HG03064 (cell line): ENCODE data around the gene HECA.
"Not testable (repeated sequence)": the region's sequence is repeated elsewhere in the genome, so short reads cannot be mapped to it uniquely, and the experiment has no call there.

Experiments
- ATAC-seq: cut with Tn5 transposase; IDR thresholded peaks from one replicate; pipeline ENCODE4 v1.9.1; 2021; ENCODE audit warnings: low read depth; ENCODE audit not compliant: unreplicated experiment

The HECA gene

GRCh38 chr6:139135578-139136545, 982 bp downstream of the HECA start:
- ATAC-seq, result peak; percentile 43

DNA sequence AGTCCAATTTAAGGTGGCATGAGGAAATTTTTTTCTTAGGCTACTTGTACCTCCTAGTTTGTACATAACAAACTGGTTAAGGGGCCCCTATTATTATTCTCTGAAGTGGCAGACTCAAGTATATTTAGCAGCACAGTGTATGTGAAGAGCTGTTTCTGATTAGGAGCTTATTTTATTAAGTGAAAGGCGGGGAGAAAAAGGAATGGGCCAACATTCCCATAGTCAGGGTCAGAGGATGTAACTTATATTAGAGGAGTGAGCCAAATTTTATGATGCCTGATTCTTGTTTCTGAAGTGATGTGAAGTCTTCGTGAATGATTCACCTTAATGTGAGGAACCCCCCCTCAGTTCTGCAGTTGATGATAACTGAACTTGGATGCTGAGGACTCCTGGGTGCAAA, 2.8 kb downstream of the HECA start:
- no peak for ATAC-seq

DNA sequence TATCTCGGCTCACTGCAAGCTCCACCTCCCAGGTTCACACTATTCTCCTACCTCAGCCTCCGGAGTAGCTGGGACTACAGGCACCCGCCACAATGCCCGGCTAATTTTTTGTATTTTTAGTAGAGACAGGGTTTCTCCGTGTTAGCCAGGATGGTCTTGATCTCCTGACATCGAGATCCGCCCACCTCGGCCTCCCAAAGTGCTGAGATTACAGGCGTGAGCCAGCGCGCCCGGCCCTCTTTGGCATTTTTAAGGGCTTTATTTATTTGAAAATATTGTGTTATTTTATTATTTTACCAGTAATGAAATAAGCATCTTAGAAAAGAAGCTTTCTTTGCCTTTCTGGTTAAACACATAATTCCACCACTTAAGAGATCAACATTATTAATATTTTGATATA, 6.0 kb downstream of the HECA start:
- not testable (repeated sequence) for ATAC-seq

DNA sequence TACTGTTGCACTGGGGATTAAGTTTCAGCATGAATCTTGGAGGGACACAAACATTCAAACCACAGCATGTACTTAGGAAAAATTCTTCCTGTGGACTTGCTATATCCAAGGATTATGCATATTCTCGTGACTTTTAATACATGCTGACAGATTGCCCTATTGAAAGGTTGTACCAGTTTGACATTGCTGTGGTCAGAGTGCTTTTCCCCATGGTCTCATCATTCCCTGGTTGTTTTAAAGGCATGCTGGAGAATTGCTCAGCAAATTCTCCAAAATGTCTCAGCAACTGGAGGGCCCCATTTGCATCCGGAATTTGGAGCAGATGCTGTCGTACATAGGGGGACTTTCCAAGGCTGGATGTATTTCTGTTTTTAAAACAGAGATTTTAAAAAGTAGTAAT, 7.4 kb downstream of the HECA start:
- ATAC-seq, result no peak

DNA sequence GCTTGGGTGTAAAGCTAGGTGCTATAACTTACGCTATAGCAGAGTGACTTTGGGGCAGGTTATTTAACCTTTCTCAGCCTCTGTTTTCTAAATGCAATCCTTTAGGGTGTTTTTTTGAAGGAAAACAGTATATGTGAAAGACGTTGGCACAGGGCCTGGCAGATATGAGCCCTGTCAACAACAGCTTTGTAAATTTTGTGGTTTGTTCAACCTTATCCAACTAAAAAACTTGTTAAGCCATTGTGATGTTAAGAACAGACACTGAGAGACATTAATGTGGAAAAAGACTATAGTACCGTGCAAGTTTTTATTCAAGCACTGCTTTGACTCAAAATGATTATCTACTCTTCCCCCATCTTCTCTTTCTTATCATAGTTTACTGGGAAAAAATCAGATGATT, 8.2 kb downstream of the HECA start:
- no peak for ATAC-seq

- ATAC-seq, result no peak
Measured at GRCh38 chr6:139144490-139145085, 9.7 kb downstream of the HECA start.

DNA sequence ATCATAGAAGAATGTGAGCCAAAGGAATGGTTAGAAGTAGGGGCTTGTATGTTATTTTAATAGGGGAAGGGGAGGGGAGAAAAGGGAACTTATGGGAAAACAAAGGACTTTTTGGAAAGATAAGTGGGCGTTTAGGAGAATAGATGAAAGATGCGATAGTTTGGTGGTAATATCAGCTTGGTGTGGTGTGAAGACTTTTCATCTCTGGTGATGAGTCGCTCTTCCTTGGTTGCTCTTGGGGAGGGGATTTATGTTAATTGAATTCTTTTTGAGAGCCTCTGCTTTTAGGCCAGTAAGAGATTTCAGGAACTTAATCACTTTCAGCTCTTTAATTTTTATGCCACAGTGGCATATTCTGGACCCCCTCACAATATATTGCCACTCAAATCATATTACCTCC, 10.8 kb downstream of the HECA start:
- no peak for ATAC-seq

DNA sequence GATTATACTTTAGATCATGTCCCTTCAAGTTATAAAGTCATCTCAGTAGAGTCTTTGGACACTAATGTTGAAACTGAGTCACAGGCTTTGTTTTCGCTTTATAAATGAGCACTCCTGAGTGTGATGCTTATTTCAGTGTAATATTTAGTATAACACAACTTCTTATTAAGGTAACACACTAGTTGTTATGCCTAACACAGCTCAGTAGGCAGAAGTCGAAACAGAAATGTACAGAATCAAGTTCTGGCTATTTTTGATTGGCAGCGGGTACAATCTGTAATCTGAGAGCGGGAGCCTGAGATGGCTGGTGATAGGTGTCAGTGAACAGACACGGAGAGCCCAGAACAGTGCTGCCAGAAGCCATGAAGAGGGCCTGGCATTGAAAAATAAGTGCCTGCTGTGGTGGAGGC, 11.4 kb downstream of the HECA start:
- ATAC-seq, result no peak

- no peak for ATAC-seq
Measured at GRCh38 chr6:139147628-139148027, 12.7 kb downstream of the HECA start.

DNA sequence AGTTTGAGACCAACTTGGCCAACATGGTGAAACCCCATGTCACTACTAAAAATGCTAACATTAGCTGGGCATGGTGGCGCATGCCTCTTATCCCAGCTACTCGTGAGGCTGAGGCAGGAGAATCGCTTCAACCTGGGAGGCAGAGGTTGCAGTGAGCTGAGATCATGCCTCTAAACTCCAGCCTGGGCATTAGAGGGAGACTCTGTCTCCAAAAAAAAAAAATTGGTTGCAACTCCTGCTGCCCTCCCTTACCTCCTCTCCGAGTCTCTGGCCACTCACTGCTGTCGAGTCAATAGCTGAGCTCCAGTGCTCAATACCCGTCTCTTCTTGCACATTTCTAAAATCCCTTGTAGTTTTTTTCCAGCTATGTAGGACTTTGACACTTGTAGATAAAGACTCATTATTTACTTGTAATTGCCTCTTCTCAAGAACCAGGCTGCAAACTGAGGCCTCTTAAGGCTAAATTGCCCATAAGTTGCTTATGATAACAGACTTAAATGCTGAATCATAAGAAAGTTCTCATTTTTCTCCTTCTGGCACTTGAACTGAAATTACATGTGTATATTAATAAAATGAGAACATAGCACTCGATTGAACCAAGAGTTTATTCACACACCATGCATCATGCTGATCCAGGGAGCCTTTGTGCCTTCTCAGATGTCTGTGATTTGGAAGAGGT, 13.8 kb downstream of the HECA start:
- no peak for ATAC-seq

GRCh38 chr6:139149383-139149782, 14.5 kb downstream of the HECA start:
- ATAC-seq, result no peak

DNA sequence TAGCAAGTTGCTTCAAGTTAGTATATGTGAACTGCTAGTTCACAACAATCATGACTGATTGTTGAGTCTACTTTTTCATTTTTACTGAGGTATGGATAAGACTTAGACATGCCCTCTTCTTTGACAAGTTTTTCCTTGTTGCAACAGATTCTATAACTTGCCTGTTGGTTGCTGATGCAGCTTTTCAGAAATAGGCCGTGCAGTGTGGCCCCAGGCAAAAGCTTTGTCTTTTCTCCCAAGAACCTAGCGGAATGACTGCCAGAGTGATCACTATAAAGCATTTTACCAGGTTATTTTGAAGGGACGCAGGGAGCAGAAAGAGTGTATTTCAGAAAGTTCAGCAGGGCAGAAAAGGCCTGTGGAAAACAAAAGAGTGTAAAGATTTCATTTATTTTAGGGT, 16.0 kb downstream of the HECA start:
- ATAC-seq, result no peak

DNA sequence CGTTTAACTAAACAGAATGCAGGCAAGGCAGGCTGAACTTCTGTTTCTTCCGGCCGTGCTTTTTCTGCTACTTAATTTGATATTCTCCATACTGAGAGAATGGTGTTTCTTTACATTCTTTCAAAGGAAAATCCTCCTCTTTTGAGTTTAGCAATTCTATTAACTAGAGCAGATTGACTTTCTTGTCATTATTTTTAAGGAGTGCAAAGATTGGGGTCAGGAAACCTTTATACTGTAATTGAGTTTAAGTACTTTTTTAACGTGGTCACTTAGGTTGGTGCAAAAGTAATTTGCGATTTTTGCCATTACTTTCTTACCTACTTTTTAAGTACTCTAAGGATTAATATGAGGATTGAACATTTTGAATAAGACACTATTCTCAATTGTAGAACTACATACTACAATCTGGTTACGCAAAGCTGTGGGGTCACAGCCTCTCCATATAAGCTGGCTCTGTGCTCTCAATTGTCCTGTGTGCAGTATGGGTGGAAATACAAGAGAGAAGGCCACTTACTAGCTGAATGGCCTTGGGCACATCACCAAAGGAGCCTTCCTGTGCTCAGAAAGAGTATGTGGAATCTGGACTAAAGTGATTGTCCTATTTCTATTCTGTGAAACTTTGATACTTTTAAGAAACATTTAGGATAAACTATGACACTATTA, 16.7 kb downstream of the HECA start:
- no peak for ATAC-seq

GRCh38 chr6:139152088-139152891, 17.4 kb downstream of the HECA start:
- no peak for ATAC-seq

- no peak for ATAC-seq
Measured at GRCh38 chr6:139152892-139153271, 18.0 kb downstream of the HECA start.

DNA sequence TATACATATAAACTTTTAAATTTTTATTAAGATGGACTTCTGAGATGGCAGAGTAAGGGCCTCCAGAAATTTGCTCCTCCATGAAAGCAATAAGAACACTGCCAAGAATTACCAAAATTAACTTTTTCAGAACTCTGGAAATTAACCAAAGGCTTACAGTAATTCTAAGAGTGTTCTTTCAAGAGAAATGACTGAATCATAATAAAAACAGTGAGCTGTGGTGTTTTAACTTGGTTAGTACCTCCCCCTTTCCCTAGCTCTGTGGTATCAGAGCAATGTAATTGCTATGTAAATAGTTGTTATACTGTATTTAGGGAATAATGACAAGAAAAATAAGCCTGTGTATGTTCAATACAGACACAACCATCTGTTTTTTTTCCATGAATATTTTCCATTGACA, 19.0 kb downstream of the HECA start:
- no peak for ATAC-seq

DNA sequence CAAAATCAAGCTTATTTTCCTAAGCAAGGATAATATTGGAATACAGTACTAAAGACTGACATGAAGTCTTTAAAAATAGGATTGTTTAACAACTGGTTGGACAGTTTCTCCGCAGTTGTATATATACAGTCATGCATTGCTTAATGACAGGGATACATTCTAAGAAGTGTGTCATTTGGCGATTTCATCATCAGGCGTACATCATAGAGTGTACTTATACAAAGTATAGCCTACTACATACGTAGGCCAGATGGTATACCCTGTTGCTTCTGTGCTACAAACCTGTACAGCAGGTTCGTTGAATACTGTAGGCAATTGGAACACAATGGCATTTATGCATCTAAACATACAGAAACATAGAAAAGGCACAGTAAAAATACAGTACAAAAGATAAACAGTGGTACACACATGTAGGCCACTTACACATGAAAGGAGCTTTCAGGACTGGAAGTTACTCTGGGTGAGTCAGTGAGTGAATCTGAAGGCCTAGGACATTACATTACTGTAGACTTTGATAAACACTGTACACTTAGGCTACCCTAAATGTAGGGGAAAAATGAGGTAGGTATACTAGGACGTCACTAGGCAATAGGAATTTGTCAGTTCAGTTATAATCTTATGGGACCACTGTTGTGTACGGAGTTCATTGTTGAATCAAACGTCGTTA, 20.1 kb downstream of the HECA start:
- ATAC-seq, result no peak

DNA sequence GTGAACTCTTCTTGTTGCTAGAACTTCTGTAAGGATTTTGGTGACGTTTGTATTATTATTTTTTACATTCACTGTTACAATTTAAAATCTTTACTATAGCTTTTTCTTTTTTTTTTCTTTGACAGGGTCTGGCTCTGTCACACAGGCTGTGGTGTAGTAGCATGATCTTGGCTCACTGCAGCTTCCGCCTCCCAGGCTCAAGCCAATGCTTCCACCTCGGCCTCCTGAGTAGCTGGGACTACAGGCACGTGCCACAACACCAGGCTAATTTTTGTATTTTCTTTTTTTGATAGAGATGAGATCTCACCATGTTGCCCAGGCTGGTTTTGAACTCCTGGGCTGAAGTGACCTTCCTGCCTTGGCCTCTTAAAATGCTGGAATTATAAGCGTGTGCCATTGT, 21.2 kb downstream of the HECA start:
- ATAC-seq, result no peak

- ATAC-seq, result no peak
Measured at GRCh38 chr6:139156551-139156950, 21.7 kb downstream of the HECA start.

DNA sequence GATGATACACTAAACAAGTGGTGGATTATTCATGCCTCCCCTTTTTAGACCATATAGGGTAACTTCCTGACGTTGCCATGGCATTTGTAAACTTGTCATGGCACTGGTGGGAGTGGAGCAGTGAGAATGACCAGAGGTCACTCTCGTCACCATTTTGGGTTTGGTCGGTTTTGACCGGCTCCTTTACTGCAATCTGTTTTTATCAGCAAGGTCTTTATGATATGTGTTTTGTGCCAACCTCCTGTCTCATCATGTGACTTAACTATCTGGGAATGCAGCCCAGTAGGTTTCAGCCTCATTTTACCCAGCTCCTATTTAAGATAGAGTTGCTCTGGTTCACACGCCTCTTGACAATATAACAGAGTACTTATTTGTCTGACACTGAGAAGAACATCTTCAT, 22.2 kb downstream of the HECA start:
- ATAC-seq, result not testable (repeated sequence)
